GM21381 (cell line): ENCODE data around the gene ITPRID1.
A peak's percentile ranks its signal among the peaks of the same experiment; 100 is the strongest.

Experiments used
- ATAC-seq: cut with Tn5 transposase; IDR thresholded peaks from one replicate; pipeline ENCODE4 v1.9.1; 2021; ENCODE audit warnings: mild to moderate bottlenecking, moderate library complexity; ENCODE audit not compliant: unreplicated experiment

The ITPRID1 gene

GRCh38 chr7:31633467-31633866 is 119.6 kb downstream of the ITPRID1 start:
- ATAC-seq = no peak

DNA sequence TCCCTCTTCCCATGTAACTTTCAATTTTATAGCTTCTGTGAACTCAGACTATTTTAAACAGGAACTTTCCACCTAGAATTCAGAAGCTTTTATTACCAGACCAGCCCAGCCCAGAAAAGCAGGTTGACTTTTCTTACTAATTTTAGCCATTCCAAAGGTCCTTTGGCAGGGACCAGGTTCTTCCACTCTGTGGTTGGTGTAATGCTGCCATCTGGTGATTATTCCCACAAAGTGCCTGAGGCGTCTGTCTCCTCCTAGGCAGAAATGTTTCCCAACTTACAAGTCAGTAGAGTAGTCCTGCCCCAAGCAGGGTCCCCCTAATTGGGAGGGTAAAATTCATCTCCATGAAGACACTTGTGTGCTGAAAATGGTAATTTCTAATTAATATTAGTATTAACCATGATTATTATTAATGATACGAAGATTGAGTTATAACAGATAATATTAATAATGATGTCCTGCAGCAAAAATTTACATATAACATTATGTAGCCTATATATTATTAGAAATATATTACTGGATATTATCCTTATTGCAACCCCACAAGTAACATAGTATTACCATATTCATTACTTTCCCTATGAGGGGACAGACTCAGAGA is 120.1 kb downstream of the ITPRID1 start:
- no peak for ATAC-seq

DNA sequence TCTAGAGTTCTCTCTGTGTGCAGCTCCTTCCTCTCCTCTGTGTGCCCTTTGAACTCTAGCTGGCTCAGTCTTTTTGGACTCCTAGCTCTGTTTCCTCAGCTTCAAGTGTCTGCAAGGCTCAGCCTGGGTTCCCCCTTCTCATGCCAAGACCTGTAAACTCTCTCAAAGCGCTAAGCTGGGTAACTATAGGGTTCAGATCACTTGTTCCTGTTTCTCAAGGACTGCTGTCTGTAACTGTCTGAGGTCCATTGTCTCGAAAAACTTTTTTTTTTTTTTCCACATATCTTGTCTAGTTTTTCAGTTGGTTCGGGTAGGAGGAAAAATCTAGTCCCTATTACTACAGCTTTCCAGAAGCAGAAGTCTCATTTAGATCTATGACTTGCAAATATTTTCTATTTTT is 126.5 kb downstream of the ITPRID1 start:
- ATAC-seq = no peak

DNA sequence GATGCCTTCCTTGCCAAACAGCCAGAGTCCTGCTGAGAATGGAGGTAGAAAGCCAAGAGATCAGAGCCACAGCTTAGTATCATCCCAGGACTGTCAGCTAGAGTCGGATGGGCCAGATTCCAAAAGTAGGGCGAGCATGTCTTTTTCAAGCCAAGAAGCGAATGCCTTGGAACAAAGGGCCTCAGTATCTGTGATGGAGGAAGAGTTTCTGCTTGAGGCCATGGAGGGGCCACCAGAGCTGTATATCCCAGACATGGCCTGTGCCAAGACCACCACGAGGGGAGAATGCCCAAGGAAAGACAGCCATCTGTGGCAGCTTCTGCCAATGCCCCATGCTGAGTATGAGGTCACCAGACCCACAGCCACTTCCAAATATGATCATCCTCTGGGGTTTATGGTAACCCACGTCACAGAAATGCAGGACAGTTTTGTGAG is 128.8 kb downstream of the ITPRID1 start:
- ATAC-seq = no peak

GRCh38 chr7:31646942-31647341 is 133.1 kb downstream of the ITPRID1 start:
- ATAC-seq = no peak

DNA sequence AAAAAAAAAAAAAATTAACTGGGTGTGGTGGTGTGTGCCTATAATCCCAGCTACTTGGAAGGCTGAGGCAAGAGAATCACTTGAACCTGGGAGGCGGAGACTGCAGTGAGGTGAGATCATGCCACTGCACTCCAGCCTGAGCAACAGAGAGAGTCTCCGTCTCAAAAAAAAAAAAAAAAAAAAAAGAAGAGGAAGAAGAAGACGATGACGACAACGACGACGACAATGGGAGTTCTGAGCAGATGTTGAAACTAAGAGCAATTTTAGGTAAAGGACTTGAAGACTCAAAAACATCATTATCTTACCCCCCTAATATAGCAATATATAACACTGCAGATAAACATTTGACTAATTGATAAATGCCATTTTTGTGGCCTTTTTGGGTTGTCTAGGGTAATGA is 133.6 kb downstream of the ITPRID1 start:
- no peak for ATAC-seq

DNA sequence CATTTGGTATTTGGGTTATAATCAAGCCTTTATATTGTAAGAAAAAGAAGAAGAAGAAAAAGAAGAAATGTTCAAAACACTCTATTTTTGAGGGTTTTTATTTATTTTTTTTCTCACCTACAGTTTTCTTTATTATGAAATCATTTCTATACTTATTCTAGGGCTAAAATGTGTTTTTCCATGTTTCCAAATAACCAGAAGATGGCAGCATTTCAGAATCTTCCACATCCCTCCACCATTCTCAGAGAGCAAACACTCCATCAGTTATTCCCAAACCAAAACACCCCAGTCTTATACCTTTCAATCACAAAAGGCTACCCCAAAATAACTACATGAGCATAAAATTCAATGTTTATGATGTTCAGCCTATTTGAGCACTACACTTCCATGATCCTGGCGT is 134.4 kb downstream of the ITPRID1 start:
- no peak for ATAC-seq

DNA sequence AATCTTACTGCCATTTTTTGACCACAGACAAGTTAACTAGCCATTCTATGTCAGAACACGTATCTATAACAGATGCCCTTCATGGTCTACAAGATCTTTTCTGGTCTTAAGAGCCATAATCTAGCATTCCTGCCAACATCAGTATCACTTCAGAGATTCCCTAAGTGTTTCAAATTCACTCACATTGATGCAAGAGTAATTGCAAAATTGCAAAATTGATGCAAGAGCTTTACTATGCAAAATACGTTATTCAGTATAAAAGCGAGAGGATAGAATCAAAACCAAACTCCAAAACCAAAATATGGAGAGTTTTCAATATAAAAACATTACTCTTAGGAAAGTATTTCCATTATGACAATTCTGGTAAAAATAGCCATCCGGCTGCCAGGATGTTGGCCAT is 135.0 kb downstream of the ITPRID1 start:
- no peak for ATAC-seq

- ATAC-seq = no peak
Measured at GRCh38 chr7:31651234-31652062, 137.6 kb downstream of the ITPRID1 start.

- ATAC-seq = no peak
Measured at GRCh38 chr7:31652063-31652326, 138.1 kb downstream of the ITPRID1 start.

- ATAC-seq = no peak
Measured at GRCh38 chr7:31663072-31663471, 149.2 kb downstream of the ITPRID1 start.

DNA sequence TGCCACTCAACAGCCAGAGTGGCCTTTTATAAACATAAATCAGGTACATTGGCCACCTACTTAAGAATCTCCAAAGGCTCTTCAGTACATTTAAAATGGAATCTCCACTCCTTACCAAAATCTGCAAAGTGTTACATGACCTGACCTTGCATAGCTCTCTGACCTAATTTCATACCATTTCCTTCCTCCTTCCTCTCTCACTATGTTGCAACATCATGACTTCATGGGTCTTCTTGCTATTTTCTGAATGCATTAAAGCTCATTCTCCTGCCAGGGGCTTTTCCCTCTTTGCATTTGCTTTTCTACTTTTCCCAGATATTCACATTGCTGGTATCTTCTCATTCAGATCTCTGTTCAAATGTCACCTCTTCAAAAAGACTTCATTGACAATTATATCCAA is 151.0 kb downstream of the ITPRID1 start:
- ATAC-seq = no peak

DNA sequence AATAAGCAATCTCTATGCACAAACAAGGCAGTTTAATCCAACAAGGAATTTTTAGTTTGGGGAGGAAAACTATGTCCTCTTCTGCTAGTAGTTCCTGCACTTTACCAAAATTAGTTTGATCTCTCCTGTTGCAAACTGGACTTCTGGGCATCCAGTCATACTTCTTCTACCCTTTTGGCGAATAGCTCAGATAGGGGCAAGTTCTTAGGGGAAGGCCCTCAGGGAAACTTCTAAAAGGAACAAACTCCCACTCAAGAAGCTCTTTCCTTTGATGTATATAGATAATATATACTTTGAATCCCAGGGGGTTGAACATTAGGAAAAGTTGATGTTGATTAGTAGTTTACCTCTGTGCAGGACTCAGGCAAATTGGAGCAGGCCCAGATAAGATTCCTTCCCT is 151.7 kb downstream of the ITPRID1 start:
- ATAC-seq = no peak

DNA sequence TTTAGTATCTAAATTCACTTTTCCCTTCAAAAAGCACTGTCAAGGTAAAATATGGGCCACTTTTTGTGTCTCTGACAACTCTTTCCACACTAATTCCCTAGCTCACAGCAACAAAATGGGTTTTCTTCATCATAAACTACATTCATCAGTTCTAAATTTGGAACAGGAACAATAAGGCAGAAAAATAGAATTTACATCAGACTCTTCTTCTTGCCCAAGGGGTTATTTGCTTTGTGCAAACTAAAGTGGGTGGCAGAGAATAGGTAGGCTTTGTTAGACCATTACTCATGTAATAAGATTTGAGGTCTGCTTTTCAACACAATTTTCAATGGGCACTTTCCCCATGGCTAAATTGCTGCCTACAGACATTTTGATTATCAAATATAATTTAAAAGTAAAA is 155.6 kb downstream of the ITPRID1 start:
- no peak for ATAC-seq

DNA sequence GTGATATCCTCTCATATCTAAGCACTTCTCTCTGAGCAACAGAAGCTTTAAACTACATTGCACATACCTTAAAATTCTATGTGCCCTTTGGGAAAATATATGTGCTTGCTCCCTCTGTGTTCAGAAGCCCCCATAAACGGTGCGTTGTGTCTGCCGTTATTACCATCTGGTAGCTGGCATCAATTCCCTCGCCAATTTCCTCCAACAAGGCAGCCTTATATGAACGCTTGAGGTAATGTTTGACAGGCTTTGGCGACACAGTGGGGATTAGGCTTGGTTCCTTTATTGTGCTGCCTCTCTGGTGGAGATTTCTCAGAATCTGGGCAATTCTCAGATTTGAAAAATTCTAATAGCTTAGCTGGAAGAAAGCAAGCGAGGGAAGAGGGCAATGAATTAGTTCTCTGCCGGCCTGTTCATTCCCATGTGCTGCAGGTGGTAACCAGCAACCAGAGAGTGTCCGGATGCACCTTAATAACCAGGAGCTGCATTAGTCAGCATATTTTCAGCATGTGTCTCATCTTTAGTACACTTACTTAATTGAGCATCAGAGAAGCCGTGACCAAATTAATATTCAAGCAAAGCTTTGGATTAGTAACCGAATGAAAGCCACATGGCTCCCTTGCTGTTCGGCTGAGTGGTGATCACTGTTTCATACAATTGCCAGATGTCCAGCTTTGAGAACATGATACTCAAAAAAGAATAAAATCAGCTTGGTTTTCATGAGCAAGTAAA is 165.8 kb downstream of the ITPRID1 start:
- no peak for ATAC-seq

DNA sequence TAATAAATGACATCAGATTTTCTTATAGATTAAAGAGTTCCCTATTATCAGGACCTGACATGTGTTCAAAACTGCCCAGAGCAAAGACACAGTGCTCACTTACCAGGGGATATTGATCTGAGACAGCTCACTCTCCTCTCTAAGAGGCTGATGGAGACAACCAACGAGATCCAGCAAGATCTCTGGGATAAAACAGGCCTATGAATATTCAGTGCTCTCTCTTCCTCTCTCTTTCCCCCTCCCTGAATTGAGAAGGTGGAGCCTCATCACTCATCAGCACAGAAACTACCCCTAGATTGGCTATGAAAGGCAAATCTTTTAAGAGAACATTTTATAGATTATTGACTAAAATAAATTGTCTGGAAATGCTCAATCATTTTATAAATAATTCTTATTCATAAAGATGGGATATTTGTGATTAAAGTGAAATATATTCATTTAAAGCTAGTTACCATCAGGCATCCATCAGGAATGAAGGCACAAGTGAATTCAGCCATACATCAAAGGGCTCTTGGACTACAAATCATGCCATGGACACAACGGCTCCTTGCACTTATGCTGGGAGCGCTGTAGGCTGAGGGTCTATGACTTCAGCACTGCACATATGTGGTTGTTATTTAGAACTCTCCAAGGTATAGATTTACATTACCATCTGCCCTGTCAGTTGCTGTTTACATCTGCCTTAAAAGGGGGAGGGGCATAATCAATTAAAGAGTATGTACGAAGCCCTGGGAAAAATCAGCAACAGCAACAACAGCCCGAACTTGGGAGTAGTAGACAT is 169.7 kb downstream of the ITPRID1 start:
- ATAC-seq = no peak

DNA sequence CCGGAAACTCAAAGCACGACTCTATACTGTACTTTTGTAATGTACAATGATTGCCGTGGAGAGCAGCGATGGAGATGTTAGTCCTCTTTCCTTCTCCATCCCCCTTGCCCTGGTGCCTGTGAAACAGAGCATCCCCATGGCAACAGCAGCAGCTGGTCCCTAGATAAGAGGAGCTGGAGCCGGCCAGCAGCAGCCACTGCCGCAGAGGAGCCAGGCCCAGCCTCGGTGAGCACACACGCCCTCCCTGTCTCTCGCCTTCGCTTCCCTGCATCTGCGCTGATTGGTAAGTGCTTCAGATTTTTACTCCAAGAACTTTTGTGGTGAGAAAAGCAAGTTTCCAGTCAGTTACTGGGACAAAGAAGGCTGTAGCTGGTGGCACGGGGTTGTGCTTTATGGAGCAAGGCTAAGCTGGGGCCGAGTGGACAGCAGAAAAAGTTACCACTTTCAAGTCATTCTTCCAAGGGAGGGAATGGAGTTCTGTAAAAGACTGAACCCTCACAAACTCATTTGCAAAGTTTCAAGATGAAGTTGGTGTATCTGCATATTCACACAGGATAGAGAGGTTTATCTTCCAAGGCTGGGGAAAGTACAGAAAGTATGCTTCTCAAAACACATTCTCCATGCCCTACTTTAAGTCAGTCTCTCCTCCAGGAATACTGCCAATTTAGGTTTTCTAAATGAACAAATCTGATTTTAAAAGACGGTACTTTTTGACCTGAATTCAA is 173.3 kb downstream of the ITPRID1 start, which contains the start of gene PPP1R17:
PPP1R17 (plus strand) TSS at position 192 of the 725 bp plus-strand sequence. CDS start 5,227 bp downstream, outside the sequence.
- ATAC-seq = no peak

- peak; percentile 96 for ATAC-seq
Measured at GRCh38 chr7:31688372-31688771, 174.5 kb downstream of the ITPRID1 start.

- no peak for ATAC-seq
Measured at GRCh38 chr7:31688996-31689395, 175.1 kb downstream of the ITPRID1 start.

GRCh38 chr7:31690935-31691334 is 177.0 kb downstream of the ITPRID1 start:
- ATAC-seq = no peak

GRCh38 chr7:31692451-31692850 is 178.6 kb downstream of the ITPRID1 start:
- no peak for ATAC-seq
